KMS-11 (cell line): ENCODE data around the gene PREB.

Source experiments
- H2AFZ ChIP-seq: fragments of 200-600 bp; sonication (generic); 2 replicates; pipeline ENCODE4 v1.6.1; 2016; ENCODE audit warnings: antibody characterized with exemption, mixed run types, low read depth
- H3K27ac ChIP-seq: fragments of 200-600 bp; sonication (generic); 2 replicates; pipeline ENCODE4 v1.6.1; 2016; ENCODE audit warnings: mild to moderate bottlenecking, mixed run types
- H3K27me3 ChIP-seq: fragments of 200-600 bp; sonication (generic); 2 replicates; pipeline ENCODE4 v1.6.1; 2017; ENCODE audit warnings: mild to moderate bottlenecking, low read depth, mixed run types, moderate library complexity; ENCODE audit not compliant: insufficient read depth
- H3K36me3 ChIP-seq: fragments of 200-600 bp; sonication (generic); 2 replicates; pipeline ENCODE4 v1.6.1; 2017; ENCODE audit warnings: mild to moderate bottlenecking, mixed run types; ENCODE audit not compliant: insufficient read depth
- H3K4me1 ChIP-seq: fragments of 200-600 bp; sonication (generic); 2 replicates; pipeline ENCODE4 v1.6.1; 2016; ENCODE audit warnings: mild to moderate bottlenecking, low read depth, mixed run types; ENCODE audit not compliant: poor library complexity, severe bottlenecking
- H3K4me2 ChIP-seq: fragments of 200-600 bp; sonication (generic); 2 replicates; pipeline ENCODE4 v1.7.0; 2016; ENCODE audit warnings: mild to moderate bottlenecking, mixed run types
- H3K4me3 ChIP-seq: fragments of 200-600 bp; sonication (generic); IDR thresholded peaks from 2 replicates; pipeline ENCODE4 v1.6.1; 2017; ENCODE audit warnings: low read depth, low read length, mixed read lengths; ENCODE audit not compliant: insufficient read depth
- H3K79me2 ChIP-seq: fragments of 200-600 bp; sonication (generic); 2 replicates; pipeline ENCODE4 v1.6.1; 2016; ENCODE audit warnings: low read depth, mixed run types; ENCODE audit not compliant: insufficient read depth
- H3K9ac ChIP-seq: fragments of 200-600 bp; sonication (generic); 2 replicates; pipeline ENCODE4 v1.6.1; 2016; ENCODE audit warnings: mild to moderate bottlenecking, mixed run types
- H4K20me1 ChIP-seq: fragments of 200-600 bp; sonication (generic); 2 replicates; pipeline ENCODE4 v1.6.1; 2016; ENCODE audit warnings: mild to moderate bottlenecking, mixed run types; ENCODE audit not compliant: insufficient read depth
- CTCF ChIP-seq: fragments of 200-600 bp; sonication (generic); conservative IDR thresholded peaks from 2 replicates; pipeline ENCODE4 v1.6.1; 2017; ENCODE audit warnings: low read depth, mild to moderate bottlenecking, antibody characterized with exemption, low read length, moderate library complexity, mixed read lengths

PREB gene

DNA sequence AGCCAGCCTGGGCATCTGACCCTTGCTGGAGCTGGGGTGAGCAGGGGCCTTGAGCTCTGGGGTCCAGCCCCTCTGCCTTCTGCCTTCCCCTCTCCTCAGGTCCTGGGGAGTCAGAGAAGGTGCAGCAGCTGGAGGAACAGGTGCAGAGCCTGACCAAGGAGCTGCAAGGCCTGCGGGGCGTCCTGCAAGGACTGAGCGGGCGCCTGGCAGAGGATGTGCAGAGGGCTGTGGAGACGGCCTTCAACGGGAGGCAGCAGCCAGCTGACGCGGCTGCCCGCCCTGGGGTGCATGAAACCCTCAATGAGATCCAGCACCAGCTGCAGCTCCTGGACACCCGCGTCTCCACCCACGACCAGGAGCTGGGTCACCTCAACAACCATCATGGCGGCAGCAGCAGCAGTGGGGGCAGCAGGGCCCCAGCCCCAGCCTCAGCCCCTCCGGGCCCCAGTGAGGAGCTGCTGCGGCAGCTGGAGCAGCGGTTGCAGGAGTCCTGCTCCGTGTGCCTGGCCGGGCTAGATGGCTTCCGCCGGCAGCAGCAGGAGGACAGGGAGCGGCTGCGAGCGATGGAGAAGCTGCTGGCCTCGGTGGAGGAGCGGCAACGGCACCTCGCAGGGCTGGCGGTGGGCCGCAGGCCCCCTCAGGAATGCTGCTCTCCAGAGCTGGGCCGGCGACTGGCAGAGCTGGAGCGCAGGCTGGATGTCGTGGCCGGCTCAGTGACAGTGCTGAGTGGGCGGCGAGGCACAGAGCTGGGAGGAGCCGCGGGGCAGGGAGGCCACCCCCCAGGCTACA lies 52.3 kb downstream of the PREB start:
- peaks cover 8% of the 10 kb centered on the region for H3K27me3 ChIP-seq
- no peak for TF ChIP-seq CTCF
- H3K4me1 ChIP-seq: peaks cover 9% of the 10 kb centered on the region
- no peaks in the 10 kb centered on the region for H3K36me3 ChIP-seq
- peak overlapping the region; percentile 47 for H3K4me3 ChIP-seq
- peak overlapping the region; percentile 67; the same call in 1 of the 2 replicates for H3K27ac ChIP-seq
- peak overlapping the region; percentile 90 for H3K4me2 ChIP-seq
- H3K9ac ChIP-seq: peak overlapping the region; percentile 19; the same call in 1 of the 2 replicates
- H2AFZ ChIP-seq: peak overlapping the region; percentile 65
- no peaks in the 10 kb centered on the region for H4K20me1 ChIP-seq
- H3K79me2 ChIP-seq: no peaks in the 10 kb centered on the region
